ENCODE data around the gene ATF4.
A peak's percentile ranks its signal among the peaks of the same experiment; 100 is the strongest.
"Not testable (repeated sequence)": the region's sequence is repeated elsewhere in the genome, so short reads cannot be mapped to it uniquely, and the experiment has no call there.

ATF4 gene

GRCh38 chr22:39511226-39511625, 9.1 kb upstream of the ATF4 start:
- no peak for DNase-seq (ENCODE audit: low spot score)

- DNase-seq (ENCODE audit: low spot score) = no peak
These were observed 8.3 kb upstream of the ATF4 start for GRCh38 chr22:39512026-39512425.

- DNase-seq (ENCODE audit: low spot score) = no peak
These were observed 6.6 kb upstream of the ATF4 start for GRCh38 chr22:39513791-39514190.

GRCh38 chr22:39514373-39514973, 5.9 kb upstream of the ATF4 start:
- DNase-seq (ENCODE audit: low spot score) = no peak

GRCh38 chr22:39515266-39516050, 4.9 kb upstream of the ATF4 start:
- no peak for DNase-seq (ENCODE audit: low spot score)

DNA sequence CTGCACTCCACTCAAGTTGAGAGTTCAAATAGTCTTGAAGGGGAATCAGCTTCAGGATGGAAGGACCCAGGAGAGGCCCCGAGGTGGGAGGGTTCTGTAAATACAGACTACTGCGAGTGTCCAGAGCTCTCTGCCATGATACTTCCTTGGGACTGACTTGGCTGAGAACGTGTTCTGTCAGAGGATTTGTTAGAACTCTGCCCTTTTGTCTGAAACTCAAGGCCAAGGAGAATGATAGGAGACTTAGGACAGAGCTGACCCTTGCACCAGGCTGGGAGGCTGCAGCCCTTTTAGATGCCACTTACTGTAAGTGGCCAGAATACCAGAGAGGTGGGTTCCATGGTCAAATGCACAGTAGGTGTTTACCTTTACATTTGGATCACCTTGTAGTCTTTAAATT, 2.9 kb upstream of the ATF4 start:
- DNase-seq (ENCODE audit: low spot score) = no peak

DNA sequence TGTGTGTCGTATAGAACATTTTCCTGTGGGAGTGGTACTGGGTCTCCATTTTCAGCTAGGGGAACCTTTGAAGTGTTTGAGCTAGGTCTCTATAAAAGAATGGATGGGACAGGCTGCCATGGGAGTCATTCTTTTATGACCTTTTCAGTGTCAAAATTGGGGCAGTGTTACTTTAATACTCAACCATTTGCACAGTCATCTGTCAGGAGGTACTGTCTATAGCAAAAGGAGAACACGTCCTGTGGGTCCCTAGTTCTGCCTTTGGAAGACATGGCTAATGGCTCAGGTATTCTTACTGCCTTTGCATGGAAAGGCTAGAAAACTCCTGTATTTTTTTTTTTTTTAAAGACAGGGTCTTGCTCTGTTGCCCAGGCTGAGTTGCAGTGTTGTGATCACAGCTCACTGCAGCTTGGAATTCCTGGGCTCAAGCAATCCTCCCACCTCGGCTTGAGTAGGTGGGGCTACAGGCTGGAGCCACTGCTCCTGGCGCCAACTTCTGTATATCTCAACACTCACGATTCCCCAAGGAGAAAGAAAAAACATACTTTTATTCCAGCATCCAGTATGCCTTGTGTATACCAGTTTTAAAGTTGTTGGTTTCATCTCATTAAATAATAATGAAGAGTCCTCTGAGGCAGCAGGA, 2.1 kb upstream of the ATF4 start:
- DNase-seq (ENCODE audit: low spot score) = no peak

- DNase-seq (ENCODE audit: low spot score) = peak; percentile 67
These were observed 1.2 kb upstream of the ATF4 start for GRCh38 chr22:39518996-39519680.

DNA sequence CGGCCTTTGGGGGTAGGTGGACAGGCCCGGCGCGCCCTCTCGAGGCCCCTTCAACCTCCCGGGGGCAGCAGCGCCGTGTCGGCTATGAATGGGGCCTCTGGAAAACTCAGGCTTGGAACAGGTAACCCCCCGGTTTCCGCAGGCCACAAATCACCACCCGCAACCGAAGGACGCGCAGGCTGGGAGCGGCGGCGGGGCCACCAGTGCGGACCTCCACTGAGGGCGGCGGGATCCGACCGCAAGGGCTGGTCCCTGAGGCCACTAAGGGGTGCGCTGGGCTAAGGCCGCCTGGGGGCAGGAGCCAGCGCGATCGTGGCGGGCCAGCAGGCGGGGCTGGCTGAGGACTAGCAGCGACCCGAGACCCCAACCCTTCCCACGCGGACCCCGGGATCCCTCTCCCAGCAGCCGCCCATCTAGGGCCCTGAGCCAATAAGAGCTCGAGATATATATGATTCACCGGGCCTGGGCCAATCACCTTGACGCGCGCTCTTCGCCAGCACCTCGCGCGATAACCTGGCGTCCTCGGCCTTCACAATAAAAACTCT, 609 bp upstream of the ATF4 start:
- DNase-seq (ENCODE audit: low spot score) = peak; percentile 97

DNA sequence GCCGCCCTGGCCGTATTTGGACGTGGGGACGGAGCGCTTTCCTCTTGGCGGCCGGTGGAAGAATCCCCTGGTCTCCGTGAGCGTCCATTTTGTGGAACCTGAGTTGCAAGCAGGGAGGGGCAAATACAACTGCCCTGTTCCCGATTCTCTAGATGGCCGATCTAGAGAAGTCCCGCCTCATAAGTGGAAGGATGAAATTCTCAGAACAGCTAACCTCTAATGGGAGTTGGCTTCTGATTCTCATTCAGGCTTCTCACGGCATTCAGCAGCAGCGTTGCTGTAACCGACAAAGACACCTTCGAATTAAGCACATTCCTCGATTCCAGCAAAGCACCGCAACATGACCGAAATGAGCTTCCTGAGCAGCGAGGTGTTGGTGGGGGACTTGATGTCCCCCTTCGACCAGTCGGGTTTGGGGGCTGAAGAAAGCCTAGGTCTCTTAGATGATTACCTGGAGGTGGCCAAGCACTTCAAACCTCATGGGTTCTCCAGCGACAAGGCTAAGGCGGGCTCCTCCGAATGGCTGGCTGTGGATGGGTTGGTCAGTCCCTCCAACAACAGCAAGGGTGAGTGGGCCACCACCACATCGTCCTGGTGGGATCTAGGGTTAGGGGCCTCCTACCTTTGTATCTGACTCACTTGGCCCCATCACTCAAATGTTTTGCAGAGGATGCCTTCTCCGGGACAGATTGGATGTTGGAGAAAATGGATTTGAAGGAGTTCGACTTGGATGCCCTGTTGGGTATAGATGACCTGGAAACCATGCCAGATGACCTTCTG, 934 bp downstream of the ATF4 start:
- DNase-seq (ENCODE audit: low spot score) = not testable (repeated sequence)

DNA sequence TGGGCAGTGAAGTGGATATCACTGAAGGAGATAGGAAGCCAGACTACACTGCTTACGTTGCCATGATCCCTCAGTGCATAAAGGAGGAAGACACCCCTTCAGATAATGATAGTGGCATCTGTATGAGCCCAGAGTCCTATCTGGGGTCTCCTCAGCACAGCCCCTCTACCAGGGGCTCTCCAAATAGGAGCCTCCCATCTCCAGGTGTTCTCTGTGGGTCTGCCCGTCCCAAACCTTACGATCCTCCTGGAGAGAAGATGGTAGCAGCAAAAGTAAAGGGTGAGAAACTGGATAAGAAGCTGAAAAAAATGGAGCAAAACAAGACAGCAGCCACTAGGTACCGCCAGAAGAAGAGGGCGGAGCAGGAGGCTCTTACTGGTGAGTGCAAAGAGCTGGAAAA, 1.7 kb downstream of the ATF4 start:
- not testable (repeated sequence) for DNase-seq (ENCODE audit: low spot score)

GRCh38 chr22:39522567-39523300, 2.4 kb downstream of the ATF4 start:
- DNase-seq (ENCODE audit: low spot score) = no peak

DNA sequence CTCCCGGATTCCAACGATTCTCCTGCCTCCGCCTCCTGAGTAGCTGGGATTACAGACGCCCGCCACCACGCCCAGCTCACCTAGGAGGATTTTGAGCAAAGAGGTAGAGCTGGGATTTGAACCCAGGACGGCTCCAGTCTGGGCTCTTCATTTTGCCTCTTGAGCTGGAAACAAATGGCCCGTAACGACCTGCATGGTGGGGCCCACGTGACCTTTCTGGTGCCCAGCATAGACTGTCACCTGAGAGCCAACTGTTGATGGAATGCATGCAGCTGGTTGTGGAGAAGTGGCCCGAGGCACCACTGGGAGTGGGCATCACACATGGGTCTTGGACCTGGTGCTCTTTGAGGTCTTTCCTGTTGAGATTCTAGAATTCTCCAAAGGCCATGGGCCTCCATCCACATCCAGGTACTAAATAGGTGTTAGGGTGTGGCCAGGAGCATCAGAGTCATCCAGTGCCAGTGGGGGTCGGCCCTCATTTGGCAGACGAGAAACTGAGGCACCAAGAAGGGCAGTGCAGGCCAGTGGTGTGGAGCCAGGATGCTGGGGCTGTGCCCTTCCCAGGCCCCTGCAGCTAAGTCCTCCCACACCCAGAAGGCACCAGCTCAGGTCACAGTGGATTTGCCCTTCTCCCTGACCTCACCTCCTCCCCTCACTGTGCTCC, 3.9 kb downstream of the ATF4 start:
- DNase-seq (ENCODE audit: low spot score) = no peak

DNA sequence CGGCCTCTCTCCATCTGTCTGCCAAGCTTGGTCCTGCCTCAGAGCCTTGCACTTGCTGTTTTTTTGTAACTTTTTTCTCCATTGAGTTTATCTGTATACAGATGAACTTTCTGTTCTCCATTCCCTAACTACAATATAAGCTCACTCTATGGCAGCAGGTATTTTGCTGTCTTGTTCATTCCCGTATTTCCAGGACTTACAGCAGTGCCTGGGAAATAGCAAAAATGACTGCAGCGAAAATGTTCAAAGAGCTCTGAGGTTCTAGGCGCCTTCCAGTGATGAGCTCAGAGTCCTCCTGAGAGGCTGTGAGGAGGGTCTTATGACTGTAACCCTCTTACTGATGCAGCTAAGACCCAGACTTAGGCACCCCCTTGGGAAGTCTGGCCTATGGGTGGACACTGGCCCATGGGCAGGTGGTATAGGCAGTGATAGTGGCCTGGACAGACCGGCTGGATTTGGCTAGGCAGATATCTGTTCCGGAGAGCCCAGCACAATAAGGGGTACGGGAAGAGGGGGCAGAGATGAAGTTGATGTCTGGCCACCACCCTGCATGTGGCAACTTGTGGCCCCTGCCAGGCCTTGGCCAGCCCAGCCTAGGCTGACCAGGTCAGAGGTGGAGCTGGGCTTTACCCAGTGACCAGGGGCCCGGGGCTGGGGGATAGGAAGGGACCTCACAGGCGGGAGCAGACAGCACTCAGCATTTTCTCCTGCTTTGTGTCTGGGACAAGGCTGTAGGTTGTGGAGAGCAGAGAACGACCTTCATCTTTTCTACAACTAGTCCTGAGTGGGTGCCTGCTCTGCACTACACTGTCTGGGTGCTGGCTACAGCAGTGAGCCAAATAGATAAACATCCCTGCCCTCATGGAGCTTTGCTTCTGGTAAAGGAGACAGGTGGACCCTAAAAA, 4.6 kb downstream of the ATF4 start:
- DNase-seq (ENCODE audit: low spot score) = no peak

- no peak for DNase-seq (ENCODE audit: low spot score)
These were observed 5.3 kb downstream of the ATF4 start for GRCh38 chr22:39525658-39525975.

DNA sequence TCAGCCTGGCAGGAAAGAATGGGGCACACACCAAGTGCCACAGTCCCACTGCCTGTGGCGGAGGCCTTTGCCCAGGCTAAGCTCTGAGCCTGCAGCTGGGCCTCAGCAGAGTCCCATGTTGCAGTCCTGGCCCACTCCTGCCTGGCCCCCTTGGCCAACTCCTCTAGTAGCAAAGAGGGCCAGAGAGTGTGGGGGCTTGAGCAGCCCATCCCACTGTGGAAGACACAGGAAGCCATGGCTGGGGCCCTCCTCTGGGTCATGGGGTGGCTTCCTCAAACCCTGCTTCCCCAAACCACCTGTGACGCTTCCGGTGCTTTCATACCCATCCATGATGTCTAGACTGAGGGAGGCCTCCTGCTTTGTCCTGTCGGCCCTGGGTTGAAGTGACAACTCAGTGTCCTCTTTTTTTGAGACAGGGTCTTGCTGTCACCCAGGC, 6.4 kb downstream of the ATF4 start:
- DNase-seq (ENCODE audit: low spot score) = no peak

- no peak for DNase-seq (ENCODE audit: low spot score)
These were observed 7.2 kb downstream of the ATF4 start for GRCh38 chr22:39527481-39527961.

DNA sequence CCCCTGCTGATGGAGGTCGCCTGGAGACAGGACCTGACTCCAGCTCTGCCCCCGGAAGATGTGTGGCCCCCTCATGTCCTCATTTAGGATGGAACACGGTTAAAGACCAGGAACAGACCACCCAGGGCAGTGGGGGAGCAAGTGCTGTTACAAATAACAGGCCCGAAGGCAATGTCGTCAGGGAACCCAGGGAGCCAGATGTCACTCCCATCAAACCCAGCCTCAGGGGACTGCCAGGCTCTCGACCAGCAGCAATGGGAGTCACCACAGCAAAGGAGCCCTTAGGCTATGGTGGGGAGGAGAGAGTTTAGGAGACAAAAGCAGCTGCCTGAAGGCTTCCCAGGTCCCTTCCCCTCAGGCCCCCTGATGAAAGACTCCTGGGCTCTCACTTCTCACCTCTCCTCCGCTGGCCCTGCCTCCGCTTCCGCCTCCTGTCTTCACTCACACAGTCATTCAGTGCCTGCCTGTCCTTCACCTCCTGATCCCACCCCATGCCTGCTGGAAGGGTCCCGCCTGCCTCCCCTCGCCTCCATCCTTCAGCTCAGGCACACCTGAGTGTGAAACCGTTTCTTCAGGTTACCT, 7.8 kb downstream of the ATF4 start:
- DNase-seq (ENCODE audit: low spot score) = no peak
